GM12872 (cell line): Measurements from ENCODE around the gene TBC1D9.

Source experiments
- TF ChIP-seq, protein P1 (sequence below): IDR thresholded peaks from 3 replicates; pipeline ENCODE4 v1.5.1; 2011; ENCODE audit warnings: low read depth, mild to moderate bottlenecking, low read length, moderate library complexity; ENCODE audit not compliant: insufficient read depth

The TBC1D9 gene

DNA sequence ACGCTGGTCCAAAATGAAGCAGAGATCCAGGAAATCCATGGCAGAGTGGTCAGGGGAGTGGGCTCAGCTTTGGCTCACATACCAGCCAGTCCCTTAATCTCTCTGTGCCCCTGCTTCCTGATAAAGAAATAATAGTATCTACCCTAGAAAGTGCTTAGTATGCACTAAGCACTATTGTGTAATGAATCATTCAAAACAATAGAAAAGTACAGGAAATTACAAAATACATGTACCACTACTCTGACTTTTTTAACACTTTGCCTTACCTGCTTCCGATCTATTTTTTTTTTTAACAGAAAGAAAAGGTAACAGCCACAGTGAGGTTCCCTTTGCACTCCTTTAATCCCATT, 49.9 kb downstream of the TBC1D9 start:
- TF ChIP-seq, protein P1, sequence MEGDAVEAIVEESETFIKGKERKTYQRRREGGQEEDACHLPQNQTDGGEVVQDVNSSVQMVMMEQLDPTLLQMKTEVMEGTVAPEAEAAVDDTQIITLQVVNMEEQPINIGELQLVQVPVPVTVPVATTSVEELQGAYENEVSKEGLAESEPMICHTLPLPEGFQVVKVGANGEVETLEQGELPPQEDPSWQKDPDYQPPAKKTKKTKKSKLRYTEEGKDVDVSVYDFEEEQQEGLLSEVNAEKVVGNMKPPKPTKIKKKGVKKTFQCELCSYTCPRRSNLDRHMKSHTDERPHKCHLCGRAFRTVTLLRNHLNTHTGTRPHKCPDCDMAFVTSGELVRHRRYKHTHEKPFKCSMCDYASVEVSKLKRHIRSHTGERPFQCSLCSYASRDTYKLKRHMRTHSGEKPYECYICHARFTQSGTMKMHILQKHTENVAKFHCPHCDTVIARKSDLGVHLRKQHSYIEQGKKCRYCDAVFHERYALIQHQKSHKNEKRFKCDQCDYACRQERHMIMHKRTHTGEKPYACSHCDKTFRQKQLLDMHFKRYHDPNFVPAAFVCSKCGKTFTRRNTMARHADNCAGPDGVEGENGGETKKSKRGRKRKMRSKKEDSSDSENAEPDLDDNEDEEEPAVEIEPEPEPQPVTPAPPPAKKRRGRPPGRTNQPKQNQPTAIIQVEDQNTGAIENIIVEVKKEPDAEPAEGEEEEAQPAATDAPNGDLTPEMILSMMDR: no peak

DNA sequence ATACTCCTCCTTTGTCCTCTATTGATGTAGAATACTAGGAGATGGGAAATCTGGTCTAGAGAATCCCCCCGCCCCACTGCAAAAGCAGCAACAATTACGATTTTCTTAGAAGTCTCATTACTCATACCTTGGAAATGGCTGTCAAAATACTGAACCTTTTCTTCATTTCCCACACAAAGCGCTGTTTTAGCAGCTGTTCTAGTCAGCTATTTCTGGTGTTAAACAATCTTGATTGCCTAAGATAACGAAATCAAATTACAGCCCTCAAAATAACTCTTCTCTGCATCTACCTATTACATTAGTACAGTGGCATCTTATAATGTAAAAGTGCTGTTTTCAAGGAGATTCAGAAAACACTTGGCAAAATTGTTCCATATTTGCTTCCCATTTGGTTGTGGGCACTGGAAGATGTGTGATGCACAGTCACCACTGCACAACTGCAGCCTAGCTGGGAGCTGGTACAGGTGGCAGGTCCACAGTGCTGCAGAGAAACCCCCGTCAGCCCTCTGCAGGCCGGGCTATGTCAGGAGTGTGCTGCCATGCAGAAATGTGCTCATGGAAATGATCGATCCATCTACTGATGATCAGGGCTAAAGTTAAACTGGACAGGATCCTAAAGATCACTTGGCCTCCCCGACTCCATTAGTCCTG, 50.4 kb downstream of the TBC1D9 start:
- TF ChIP-seq, protein P1: no peak

DNA sequence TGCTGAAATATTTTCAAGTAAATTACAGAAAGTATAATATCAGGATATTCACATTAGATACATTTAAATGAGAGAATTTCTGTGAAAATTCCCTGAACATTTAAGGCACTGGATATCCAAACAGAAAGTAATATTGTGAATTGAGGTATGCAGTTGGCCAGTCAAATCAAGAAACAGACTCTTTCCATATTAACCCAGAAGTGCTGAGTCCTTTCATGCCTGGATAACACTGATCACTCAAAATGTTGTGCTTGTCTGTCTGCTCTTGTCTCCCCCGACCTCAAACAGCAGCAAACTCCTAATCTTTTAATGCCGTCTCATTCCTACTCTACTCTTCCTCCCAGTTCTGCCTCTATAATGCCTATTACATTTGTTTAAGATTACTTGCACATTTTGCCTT, 51.2 kb downstream of the TBC1D9 start:
- TF ChIP-seq, protein P1: no peak

DNA sequence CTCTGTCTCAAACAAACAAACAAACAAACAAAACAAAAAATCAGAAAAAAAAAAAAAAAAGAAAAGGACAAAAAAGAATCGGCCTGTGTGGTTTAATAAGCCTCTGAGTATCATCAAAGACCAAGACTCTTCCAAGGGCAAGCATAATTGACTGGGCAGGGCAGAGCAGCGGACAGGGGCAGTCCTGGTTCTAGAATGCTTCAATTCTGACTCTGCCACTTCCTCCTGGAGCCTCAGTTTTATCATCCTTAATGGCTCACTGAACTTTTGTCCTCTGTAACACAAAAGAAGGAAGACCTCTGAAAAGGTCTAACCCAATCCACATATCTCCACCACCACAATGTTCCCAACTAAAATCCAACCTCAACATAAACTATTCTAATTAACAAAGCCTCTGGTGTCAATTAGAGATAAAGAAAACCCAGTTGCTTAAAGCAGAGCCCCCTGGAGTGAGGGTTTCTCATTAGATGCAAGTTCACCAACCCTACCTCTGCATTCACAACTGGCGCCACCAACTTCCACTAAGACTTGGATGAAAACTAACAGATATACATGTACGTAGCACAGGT, 51.7 kb downstream of the TBC1D9 start:
- TF ChIP-seq, protein P1: no peak

DNA sequence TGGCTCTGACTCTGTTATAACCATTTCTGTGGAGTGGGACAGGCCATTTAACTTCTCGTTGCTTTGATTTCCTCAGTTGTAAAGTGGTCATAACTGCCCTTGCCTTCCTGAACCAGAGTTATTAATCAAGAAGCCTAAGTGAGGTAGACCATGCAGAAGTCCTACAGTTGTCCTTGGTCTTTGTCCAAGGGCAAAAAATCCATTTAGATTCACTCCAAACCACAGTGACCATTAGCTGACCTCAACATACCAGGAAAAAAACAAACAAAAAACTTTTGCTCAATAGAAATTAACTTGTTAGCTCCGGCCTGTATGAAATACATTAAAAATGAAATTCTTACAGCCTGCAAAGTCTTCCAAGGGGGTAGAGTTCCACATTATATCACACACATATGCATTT, 52.7 kb downstream of the TBC1D9 start:
- TF ChIP-seq, protein P1: no peak

DNA sequence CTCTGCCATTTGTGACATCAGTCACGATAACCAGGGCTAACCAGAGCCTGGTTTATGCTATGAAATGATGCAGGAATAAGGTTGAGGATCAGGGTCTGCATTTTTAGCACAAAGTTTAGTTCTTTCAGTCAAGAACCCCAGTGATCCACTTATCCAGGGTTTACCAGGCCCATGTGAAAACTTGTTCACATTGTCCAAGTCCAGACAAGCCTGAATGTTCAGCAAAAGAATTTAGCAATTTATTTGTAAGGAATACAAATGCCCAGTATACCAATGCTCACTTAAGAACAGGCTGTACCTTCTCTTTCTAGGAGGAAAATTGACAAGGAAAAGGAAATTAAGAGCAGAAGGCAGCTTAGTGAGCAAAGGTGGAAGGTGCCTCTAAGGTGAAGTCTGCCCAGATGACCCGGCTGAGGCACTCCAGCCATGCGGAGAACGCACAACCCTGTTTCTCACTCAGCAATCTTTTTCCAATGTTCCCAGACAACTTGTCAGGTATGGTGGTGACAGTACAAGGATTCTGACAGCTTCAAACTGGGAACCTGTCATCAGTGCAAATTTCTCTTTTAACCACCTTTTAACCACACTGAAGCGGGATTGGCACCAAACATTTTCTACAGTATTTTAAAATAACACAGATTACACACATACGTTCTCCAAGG, 54.0 kb downstream of the TBC1D9 start:
- TF ChIP-seq, protein P1: no peak

DNA sequence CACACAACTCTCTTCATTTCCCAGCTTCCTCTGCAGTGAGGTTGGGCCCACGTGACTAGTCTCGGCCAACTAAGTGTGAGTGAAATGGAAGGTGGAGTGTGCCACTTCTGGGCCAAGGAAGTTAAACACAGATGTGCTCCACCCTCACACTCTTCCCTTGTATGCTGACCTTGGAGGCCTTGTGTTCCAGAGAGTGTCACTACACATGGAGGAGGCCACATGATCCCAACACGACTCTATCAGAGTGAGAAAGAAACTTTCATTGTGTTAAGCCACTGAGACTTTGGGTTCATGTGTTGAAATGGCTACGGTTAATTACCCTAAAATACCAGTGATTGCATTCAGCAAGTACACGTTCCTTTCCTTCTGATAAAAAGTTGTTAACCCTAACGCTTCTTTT, 55.1 kb downstream of the TBC1D9 start:
- TF ChIP-seq, protein P1: no peak
